Adrenal gland (tissue), 5 donors: ENCODE results near the gene HSPA1L.

Source experiments
- CTCF ChIP-seq, 6 experiments: fragments of 450-650 bp in 4 of 6; fragments of 200-600 bp in 2 of 6; sonication (generic) in 1 of 6; IDR thresholded peaks; 1 replicate in 5 of 6; 2 replicates in 1 of 6; pipeline versions ENCODE4 v1.5.1 to v1.8.0; 2016 to 2021; ENCODE audit warnings: antibody characterized with exemption in 6 of 6, mild to moderate bottlenecking in 2 of 6, moderate library complexity in 1 of 6
- POLR2A ChIP-seq, 2 donors: fragments of 450-650 bp; IDR thresholded peaks; one replicate each; pipeline ENCODE4 v1.6.1; 2017; ENCODE audit warnings: antibody characterized with exemption in 2 of 2, mild to moderate bottlenecking in 2 of 2, moderate library complexity in 1 of 2
- donor health status: DM: no; HTN: no; CAD: no.

GRCh38 chr6:31858707-31859106 is 43.6 kb upstream of the HSPA1L start:
- TF ChIP-seq CTCF (IDR thresholded peaks at IDR 0.05): no peak
- TF ChIP-seq POLR2A (IDR thresholded peaks at IDR 0.05): no peak
